HepG2 (cell line): ENCODE data around the gene PDSS2. TPM values are rescaled to one million over a fixed set of nuclear protein-coding genes. Genes with fewer than 3 reads are reported as not detected.

ENCODE experiments used
- DNMT3B ChIP-seq: conservative IDR thresholded peaks from 2 replicates; pipeline ENCODE4 v1.6.1; 2016; ENCODE audit warnings: missing biosample characterization, control low read depth
- HIVEP1 ChIP-seq: sonication (generic); formaldehyde crosslinking; IDR thresholded peaks from 2 replicates; pipeline ENCODE4 v1.4.0; 2020; ENCODE audit warnings: mild to moderate bottlenecking, missing genetic modification reagents
- HMGA1 ChIP-seq: sonication (generic); formaldehyde crosslinking; conservative IDR thresholded peaks from 2 replicates; pipeline ENCODE4 v1.4.0; 2020; ENCODE audit warnings: missing genetic modification reagents
- MED1 ChIP-seq: sonication (generic); formaldehyde crosslinking; IDR thresholded peaks from 2 replicates; pipeline ENCODE4 v1.4.0; 2020; ENCODE audit warnings: missing genetic modification reagents
- MYNN ChIP-seq: sonication (generic); formaldehyde crosslinking; IDR thresholded peaks from 2 replicates; pipeline ENCODE4 v1.4.0; 2020; ENCODE audit warnings: mild to moderate bottlenecking, low read depth, missing genetic modification reagents
- SALL2 ChIP-seq: sonication (generic); formaldehyde crosslinking; IDR thresholded peaks from 2 replicates; pipeline ENCODE4 v1.8.1; 2023; ENCODE audit warnings: mild to moderate bottlenecking, missing genetic modification reagents, inconsistent platforms
- SP140L ChIP-seq: sonication (generic); formaldehyde crosslinking; IDR thresholded peaks from 2 replicates; pipeline ENCODE4 v1.4.0; 2020; ENCODE audit warnings: missing genetic modification reagents, borderline replicate concordance
- ZNF12 ChIP-seq: sonication (generic); formaldehyde crosslinking; IDR thresholded peaks from 2 replicates; pipeline ENCODE4 v1.5.0; 2020; ENCODE audit warnings: missing genetic modification reagents
- ZNF546 ChIP-seq: sonication (generic); formaldehyde crosslinking; conservative IDR thresholded peaks from 2 replicates; pipeline ENCODE4 v1.8.1; 2023; ENCODE audit warnings: mild to moderate bottlenecking, missing genetic modification reagents
- ZSCAN30 ChIP-seq: sonication (generic); formaldehyde crosslinking; IDR thresholded peaks from 2 replicates; pipeline ENCODE4 v1.5.0; 2020; ENCODE audit warnings: mild to moderate bottlenecking, missing genetic modification reagents
- polyA plus RNA-seq, 8 experiments: library from polyadenylated mRNA; depleted of rRNA in 3 of 8; stranded (reverse) in 7 of 8; unstranded in 1 of 8; fragments of >200 nt; fragmentation: Illumina TruSeq in 4 of 8; extraction: Trizol in 4 of 8; gene quantifications; 2 replicates each; pipeline versions ENCODE4 v1.2.1 to v1.2.3, GENCODE V29; 2011 to 2016; ENCODE audit warnings: low read depth in 4 of 8, missing spikeins in 1 of 8, mixed read lengths in 1 of 8; ENCODE audit not compliant: insufficient read depth in 1 of 8
- total RNA-seq, 5 experiments: library from RNA; depleted of rRNA; stranded (reverse); fragments of >200 nt; fragmentation: Illumina TruSeq; extraction: Trizol; gene quantifications; 2 replicates each; pipeline ENCODE4 v1.2.3, GENCODE V29; 2016; ENCODE audit warnings: low read depth in 1 of 5
- TF ChIP-seq, protein P1 (sequence below): sonication (generic); formaldehyde crosslinking; IDR thresholded peaks from 2 replicates; pipeline ENCODE4 v1.4.0; 2020; ENCODE audit warnings: missing genetic modification reagents
- TF ChIP-seq, protein P2 (sequence below): IDR thresholded peaks from 2 replicates; pipeline ENCODE4 v1.6.1; 2016; ENCODE audit warnings: mild to moderate bottlenecking
- TF ChIP-seq, protein P3 (sequence below): sonication (generic); formaldehyde crosslinking; IDR thresholded peaks from 2 replicates; pipeline ENCODE4 v1.8.1; 2023; ENCODE audit warnings: missing genetic modification reagents, mild to moderate bottlenecking, borderline replicate concordance
- TF ChIP-seq, protein P4 (sequence below): sonication (generic); formaldehyde crosslinking; IDR thresholded peaks from 2 replicates; pipeline ENCODE4 v1.4.0; 2020; ENCODE audit warnings: missing genetic modification reagents
- TF ChIP-seq, protein P5 (sequence below): IDR thresholded peaks from 2 replicates; pipeline ENCODE4 v1.4.0; 2020; ENCODE audit warnings: mild to moderate bottlenecking, missing genetic modification reagents
- TF ChIP-seq, protein P6 (sequence below): sonication (generic); formaldehyde crosslinking; IDR thresholded peaks from 2 replicates; pipeline ENCODE4 v1.9.0; 2022; ENCODE audit warnings: missing genetic modification reagents, mild to moderate bottlenecking, borderline replicate concordance
- TF ChIP-seq, protein P7 (sequence below): IDR thresholded peaks from 2 replicates; pipeline ENCODE4 v1.6.1; 2012; ENCODE audit warnings: inconsistent platforms

Gene PDSS2
- total and polyA plus RNA-seq, 2 of the 13 experiments (the other 11 are each of a cell fraction or from before 2014, with no cell fraction given), result 16.2 to 17.0 TPM

DNA sequence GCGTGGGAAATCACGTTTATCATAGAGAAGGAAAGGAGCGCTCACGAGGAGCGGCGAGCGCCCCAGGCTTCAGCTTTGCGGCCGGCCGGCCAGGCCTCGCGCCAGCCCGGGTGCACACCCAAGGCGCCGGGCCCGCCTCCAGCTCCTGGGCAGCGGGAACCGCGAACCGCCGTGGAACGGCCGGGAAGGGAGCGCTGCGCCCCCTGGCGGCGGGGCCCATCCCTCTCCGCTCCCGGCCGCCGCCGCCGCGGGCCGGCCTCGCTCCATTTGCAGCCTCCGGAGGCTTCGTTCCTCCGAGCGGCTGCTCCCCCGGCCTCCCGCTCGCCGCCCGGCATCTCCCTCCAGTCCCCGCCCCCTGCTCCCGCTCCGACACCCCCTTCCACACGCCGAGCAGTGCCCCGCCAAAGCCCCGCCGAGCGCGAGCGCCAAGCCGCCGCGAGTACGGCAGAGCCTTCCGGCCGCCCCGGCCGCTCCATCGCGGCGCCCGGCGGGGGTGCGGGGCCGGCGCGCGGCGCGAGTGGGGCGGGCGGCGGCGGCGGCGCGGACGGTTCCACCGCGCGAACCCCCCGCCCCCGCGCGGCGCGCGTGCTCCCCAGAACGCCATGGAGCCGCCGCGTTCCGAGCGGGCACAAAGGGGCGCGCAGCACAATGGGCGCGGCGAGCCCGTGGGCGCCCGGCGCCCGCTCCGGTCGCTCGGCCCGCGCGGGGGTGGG, 345.0 kb downstream of the PDSS2 start (continued):
- TF ChIP-seq HIVEP1 (CRISPR knock-in tag), result no peak
- TF ChIP-seq, protein P1, sequence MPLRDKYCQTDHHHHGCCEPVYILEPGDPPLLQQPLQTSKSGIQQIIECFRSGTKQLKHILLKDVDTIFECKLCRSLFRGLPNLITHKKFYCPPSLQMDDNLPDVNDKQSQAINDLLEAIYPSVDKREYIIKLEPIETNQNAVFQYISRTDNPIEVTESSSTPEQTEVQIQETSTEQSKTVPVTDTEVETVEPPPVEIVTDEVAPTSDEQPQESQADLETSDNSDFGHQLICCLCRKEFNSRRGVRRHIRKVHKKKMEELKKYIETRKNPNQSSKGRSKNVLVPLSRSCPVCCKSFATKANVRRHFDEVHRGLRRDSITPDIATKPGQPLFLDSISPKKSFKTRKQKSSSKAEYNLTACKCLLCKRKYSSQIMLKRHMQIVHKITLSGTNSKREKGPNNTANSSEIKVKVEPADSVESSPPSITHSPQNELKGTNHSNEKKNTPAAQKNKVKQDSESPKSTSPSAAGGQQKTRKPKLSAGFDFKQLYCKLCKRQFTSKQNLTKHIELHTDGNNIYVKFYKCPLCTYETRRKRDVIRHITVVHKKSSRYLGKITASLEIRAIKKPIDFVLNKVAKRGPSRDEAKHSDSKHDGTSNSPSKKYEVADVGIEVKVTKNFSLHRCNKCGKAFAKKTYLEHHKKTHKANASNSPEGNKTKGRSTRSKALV (CRISPR knock-in tag), result peak; percentile 29; the same call in 1 of the 2 replicates
- TF ChIP-seq MED1 (CRISPR knock-in tag), result 0 out of 2 replicates have a peak, but pooled peaks have one; percentile 42
- TF ChIP-seq ZSCAN30, result no peak
- TF ChIP-seq SP140L, result no peak
- no peak for TF ChIP-seq ZNF546 (CRISPR knock-in tag)
- TF ChIP-seq ZNF12 (CRISPR knock-in tag), result 0 out of 2 replicates have a peak, but pooled peaks have one; percentile 8
- TF ChIP-seq, protein P2, sequence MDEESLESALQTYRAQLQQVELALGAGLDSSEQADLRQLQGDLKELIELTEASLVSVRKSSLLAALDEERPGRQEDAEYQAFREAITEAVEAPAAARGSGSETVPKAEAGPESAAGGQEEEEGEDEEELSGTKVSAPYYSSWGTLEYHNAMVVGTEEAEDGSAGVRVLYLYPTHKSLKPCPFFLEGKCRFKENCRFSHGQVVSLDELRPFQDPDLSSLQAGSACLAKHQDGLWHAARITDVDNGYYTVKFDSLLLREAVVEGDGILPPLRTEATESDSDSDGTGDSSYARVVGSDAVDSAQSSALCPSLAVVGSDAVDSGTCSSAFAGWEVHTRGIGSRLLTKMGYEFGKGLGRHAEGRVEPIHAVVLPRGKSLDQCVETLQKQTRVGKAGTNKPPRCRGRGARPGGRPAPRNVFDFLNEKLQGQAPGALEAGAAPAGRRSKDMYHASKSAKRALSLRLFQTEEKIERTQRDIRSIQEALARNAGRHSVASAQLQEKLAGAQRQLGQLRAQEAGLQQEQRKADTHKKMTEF (CRISPR knock-in tag), result peak; percentile 70
- TF ChIP-seq HMGA1 (CRISPR knock-in tag), result no peak
- no peak for TF ChIP-seq MYNN (CRISPR knock-in tag)
- TF ChIP-seq DNMT3B, result no peak
- TF ChIP-seq, protein P3, sequence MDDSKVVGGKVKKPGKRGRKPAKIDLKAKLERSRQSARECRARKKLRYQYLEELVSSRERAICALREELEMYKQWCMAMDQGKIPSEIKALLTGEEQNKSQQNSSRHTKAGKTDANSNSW (CRISPR knock-in tag), result no peak
- TF ChIP-seq, protein P4, sequence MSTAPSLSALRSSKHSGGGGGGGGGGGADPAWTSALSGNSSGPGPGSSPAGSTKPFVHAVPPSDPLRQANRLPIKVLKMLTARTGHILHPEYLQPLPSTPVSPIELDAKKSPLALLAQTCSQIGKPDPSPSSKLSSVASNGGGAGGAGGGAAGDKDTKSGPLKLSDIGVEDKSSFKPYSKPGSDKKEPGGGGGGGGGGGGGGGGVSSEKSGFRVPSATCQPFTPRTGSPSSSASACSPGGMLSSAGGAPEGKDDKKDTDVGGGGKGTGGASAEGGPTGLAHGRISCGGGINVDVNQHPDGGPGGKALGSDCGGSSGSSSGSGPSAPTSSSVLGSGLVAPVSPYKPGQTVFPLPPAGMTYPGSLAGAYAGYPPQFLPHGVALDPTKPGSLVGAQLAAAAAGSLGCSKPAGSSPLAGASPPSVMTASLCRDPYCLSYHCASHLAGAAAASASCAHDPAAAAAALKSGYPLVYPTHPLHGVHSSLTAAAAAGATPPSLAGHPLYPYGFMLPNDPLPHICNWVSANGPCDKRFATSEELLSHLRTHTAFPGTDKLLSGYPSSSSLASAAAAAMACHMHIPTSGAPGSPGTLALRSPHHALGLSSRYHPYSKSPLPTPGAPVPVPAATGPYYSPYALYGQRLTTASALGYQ (CRISPR knock-in tag), result 0 out of 2 replicates have a peak, but pooled peaks have one; percentile 19
- TF ChIP-seq SALL2 (CRISPR knock-in tag), result no peak; the same call in 1 of the 2 replicates
- TF ChIP-seq, protein P5, sequence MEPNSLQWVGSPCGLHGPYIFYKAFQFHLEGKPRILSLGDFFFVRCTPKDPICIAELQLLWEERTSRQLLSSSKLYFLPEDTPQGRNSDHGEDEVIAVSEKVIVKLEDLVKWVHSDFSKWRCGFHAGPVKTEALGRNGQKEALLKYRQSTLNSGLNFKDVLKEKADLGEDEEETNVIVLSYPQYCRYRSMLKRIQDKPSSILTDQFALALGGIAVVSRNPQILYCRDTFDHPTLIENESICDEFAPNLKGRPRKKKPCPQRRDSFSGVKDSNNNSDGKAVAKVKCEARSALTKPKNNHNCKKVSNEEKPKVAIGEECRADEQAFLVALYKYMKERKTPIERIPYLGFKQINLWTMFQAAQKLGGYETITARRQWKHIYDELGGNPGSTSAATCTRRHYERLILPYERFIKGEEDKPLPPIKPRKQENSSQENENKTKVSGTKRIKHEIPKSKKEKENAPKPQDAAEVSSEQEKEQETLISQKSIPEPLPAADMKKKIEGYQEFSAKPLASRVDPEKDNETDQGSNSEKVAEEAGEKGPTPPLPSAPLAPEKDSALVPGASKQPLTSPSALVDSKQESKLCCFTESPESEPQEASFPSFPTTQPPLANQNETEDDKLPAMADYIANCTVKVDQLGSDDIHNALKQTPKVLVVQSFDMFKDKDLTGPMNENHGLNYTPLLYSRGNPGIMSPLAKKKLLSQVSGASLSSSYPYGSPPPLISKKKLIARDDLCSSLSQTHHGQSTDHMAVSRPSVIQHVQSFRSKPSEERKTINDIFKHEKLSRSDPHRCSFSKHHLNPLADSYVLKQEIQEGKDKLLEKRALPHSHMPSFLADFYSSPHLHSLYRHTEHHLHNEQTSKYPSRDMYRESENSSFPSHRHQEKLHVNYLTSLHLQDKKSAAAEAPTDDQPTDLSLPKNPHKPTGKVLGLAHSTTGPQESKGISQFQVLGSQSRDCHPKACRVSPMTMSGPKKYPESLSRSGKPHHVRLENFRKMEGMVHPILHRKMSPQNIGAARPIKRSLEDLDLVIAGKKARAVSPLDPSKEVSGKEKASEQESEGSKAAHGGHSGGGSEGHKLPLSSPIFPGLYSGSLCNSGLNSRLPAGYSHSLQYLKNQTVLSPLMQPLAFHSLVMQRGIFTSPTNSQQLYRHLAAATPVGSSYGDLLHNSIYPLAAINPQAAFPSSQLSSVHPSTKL (CRISPR knock-in tag), result peak; percentile 60; the same call in 1 of the 2 replicates
- TF ChIP-seq, protein P6, sequence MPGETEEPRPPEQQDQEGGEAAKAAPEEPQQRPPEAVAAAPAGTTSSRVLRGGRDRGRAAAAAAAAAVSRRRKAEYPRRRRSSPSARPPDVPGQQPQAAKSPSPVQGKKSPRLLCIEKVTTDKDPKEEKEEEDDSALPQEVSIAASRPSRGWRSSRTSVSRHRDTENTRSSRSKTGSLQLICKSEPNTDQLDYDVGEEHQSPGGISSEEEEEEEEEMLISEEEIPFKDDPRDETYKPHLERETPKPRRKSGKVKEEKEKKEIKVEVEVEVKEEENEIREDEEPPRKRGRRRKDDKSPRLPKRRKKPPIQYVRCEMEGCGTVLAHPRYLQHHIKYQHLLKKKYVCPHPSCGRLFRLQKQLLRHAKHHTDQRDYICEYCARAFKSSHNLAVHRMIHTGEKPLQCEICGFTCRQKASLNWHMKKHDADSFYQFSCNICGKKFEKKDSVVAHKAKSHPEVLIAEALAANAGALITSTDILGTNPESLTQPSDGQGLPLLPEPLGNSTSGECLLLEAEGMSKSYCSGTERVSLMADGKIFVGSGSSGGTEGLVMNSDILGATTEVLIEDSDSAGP (CRISPR knock-in tag), result peak; percentile 68; the same call in 1 of the 2 replicates
- TF ChIP-seq, protein P7, sequence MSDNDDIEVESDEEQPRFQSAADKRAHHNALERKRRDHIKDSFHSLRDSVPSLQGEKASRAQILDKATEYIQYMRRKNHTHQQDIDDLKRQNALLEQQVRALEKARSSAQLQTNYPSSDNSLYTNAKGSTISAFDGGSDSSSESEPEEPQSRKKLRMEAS, result peak; percentile 81
